ENCODE results near the gene IFNL1.

DNA sequence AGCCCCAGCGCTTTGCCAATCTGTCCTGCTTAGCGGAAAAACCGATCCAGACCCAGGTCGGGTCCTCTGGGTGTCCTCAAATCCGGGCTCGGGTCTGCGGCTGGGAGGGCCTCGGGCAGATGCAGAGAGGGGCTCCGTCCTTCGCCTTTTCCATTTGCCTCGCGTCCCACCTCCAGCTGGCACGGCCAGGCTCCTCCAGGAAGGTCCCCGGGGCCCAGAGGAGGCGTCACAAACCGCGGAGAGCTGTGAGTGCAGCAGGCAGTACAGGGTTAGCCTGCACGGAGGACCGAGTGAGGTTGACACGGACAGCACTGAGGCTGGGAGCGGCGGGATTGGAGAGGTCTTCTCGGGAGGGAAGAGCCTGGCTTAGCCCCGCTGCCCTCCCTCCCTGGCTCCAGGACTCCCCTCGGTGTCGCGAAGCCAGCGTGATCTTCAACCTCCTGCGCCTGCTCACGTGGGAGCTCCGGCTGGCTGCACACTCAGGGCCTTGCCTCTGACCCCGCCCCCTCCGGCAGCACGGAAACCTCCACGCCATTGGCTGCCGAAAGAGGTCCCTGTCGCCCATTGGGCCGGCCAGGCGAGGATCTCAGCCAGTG lies 30.8 kb upstream of the IFNL1 start:
- no peak for TF ChIP-seq POLR2A (IDR thresholded peaks at IDR 0.05)
- TF ChIP-seq CTCF (IDR thresholded peaks at IDR 0.05) = no peak
